GM12864 (cell line): ENCODE data around the gene TAB2.

Experiments
- DNase-seq: peaks from one replicate; pipeline ENCODE4 v3.0.0-alpha.2; 2011; ENCODE audit warnings: low read depth
- H3K4me3 ChIP-seq: 2 replicates; pipeline ENCODE4 v1.5.1; 2011; ENCODE audit warnings: mild to moderate bottlenecking, low read depth, low read length, control low read depth
- CTCF ChIP-seq: IDR thresholded peaks from 2 replicates; pipeline ENCODE4 v1.5.1; 2011; ENCODE audit warnings: low read depth, mild to moderate bottlenecking, moderate library complexity, low read length, control low read depth, inconsistent platforms; ENCODE audit errors: missing control alignments

The TAB2 gene

GRCh38 chr6:149364557-149364956 is 47.0 kb downstream of the TAB2 start:
- DNase-seq: no peak
- H3K4me3 ChIP-seq: no peak overlapping the region
- TF ChIP-seq CTCF: no peak

DNA sequence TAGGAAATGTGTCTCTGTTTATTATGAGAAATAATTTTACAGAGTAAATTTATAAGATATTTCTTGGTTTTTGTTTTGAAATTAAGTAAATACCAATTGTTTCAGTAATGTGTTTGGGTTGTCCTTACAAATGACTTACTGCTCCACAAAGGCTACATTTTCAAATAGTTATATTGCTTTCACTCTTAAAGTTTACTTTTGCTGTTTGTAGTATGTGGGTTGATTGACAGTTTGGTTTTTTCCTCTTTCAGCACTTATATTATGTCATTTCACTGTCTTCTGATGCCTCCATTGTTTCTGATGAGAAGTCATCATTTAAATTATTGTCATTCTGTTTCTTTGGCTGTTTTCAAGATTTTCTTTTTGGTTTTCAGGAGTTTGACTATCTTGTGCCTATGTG is 47.7 kb downstream of the TAB2 start:
- no peak for TF ChIP-seq CTCF
- H3K4me3 ChIP-seq: no peak overlapping the region
- no peak for DNase-seq

DNA sequence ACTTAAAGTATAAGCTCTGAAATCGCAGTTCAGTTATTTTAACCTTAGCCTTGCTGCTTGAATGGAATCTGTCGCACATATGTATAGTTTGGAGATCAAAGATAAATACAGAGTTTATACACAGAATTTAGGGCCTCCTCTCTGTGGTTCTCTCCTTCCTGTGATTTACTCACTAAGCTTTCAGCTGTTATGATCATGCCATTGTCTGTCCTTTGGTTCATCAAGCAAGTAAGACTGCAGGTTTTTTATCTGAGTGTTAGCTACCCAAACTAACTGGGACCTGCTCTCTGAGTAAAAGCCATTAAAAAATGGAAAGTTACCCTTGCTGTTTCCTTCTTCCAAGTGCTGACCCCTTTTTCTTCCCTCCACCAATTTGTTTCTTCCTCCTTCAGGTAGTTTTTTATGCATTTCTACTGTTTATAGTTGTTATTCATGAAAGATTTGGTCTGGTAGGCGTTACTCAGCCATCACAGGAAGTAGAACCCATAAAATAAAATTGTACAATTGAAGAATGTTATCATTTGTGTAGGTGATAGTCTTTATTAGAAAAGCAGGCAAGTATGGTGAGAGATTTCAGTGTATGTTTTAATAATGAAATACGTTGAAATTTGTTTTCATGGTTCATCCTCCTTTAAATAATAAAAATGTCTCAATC is 48.9 kb downstream of the TAB2 start:
- H3K4me3 ChIP-seq: no peak overlapping the region
- no peak for TF ChIP-seq CTCF
- no peak for DNase-seq

GRCh38 chr6:149368065-149368464 is 50.6 kb downstream of the TAB2 start:
- DNase-seq: peak; percentile 16
- H3K4me3 ChIP-seq: no peak overlapping the region
- TF ChIP-seq CTCF: no peak

- no peak for TF ChIP-seq CTCF
- H3K4me3 ChIP-seq: no peak overlapping the region
- no peak for DNase-seq
Observed at GRCh38 chr6:149371154-149371553, 53.6 kb downstream of the TAB2 start.

GRCh38 chr6:149372062-149372461 is 54.5 kb downstream of the TAB2 start:
- H3K4me3 ChIP-seq: no peak overlapping the region
- DNase-seq: no peak
- no peak for TF ChIP-seq CTCF

DNA sequence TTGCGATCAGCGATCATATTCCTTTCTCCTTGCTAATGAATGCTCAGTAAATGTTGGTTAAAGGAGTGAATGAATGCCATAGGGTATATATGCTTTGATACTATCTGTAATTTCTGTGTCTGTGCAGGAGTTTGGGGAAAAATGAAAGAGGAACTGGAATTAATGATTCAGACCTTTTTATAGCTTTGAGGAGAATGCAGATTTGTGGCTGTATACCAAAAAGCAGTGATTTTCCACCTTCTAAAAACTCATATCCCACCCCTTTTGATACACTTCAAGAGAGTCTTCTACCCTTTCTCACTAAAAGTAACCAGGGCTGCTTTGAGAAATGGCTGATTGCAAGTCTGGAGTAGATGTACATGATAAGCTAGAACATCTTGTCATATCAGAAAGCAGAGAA is 56.0 kb downstream of the TAB2 start:
- TF ChIP-seq CTCF: no peak
- H3K4me3 ChIP-seq: no peak overlapping the region
- DNase-seq: no peak
